B cell (primary cell): ENCODE measurements around the gene DYNLT2B.

Experiments
- EZH2 ChIP-seq: IDR thresholded peaks from 2 replicates; pipeline ENCODE4 v1.6.1; 2012; ENCODE audit warnings: borderline replicate concordance, low read depth, mild to moderate bottlenecking, moderate library complexity, low read length; ENCODE audit not compliant: insufficient read depth, poor library complexity, severe bottlenecking
- TF ChIP-seq, protein P1 (sequence below): fragments of 200-600 bp; IDR thresholded peaks from one replicate; pipeline ENCODE4 v1.8.0; 2022; ENCODE audit warnings: antibody characterized with exemption, mild to moderate bottlenecking

DNA sequence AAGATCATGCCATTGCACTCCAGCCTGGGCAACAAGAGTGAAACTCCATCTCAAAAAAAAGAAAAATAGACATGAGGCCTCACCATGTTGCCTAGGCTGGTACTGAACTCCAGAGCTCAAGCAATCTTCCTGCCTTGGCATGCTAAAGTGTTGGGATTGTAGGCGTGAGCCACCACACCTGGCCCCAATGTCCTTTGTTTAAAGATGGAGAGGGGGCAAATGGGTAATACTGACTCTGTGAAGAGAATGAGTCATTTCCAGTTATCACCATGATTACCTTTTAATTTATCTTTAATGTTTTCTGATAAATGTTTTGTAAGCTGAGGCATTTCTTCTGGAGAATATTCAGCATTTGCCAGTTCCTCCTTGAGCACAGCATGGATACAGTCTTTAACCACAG lies 2.2 kb downstream of the DYNLT2B start:
- TF ChIP-seq, protein P1, sequence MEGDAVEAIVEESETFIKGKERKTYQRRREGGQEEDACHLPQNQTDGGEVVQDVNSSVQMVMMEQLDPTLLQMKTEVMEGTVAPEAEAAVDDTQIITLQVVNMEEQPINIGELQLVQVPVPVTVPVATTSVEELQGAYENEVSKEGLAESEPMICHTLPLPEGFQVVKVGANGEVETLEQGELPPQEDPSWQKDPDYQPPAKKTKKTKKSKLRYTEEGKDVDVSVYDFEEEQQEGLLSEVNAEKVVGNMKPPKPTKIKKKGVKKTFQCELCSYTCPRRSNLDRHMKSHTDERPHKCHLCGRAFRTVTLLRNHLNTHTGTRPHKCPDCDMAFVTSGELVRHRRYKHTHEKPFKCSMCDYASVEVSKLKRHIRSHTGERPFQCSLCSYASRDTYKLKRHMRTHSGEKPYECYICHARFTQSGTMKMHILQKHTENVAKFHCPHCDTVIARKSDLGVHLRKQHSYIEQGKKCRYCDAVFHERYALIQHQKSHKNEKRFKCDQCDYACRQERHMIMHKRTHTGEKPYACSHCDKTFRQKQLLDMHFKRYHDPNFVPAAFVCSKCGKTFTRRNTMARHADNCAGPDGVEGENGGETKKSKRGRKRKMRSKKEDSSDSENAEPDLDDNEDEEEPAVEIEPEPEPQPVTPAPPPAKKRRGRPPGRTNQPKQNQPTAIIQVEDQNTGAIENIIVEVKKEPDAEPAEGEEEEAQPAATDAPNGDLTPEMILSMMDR: no peak
- TF ChIP-seq EZH2: no peak
